Brain microvascular endothelial cell (primary cell): Measurements from ENCODE around the gene POLR2L.

ENCODE experiments used
- DNase-seq: peaks from one replicate; pipeline ENCODE4 v3.0.0-alpha.2; 2020
- H3K27ac ChIP-seq: fragments of 250-450 bp; sonication (Bioruptor Pico); 2 replicates; pipeline ENCODE4 v1.5.1; 2020; ENCODE audit warnings: mild to moderate bottlenecking, moderate library complexity
- H3K27me3 ChIP-seq: fragments of 250-450 bp; sonication (Bioruptor Pico); replicated peaks from 2 replicates; pipeline ENCODE4 v1.5.1; 2020; ENCODE audit warnings: mild to moderate bottlenecking
- H3K36me3 ChIP-seq: fragments of 250-450 bp; sonication (Bioruptor Pico); replicated peaks from 2 replicates; pipeline ENCODE4 v1.5.1; 2020; ENCODE audit warnings: mild to moderate bottlenecking
- H3K4me3 ChIP-seq: 2 replicates; pipeline ENCODE4 v1.5.1; 2011; ENCODE audit warnings: low read depth, mild to moderate bottlenecking, control low read depth, low read length, moderate library complexity
- CTCF ChIP-seq: IDR thresholded peaks from 2 replicates; pipeline ENCODE4 v1.5.1; 2011; ENCODE audit warnings: low read depth, mild to moderate bottlenecking, moderate library complexity, low read length, control low read depth, inconsistent platforms; ENCODE audit errors: missing control alignments
- in situ Hi-C: cut with HindIII; loops from 2 replicates; pipeline ENCODE4 v1.10.0; 2017; ENCODE audit warnings: low sequenced_read_pairs, low pct_ligation_motif_present

Gene POLR2L

GRCh38 chr11:877565-877964 lies 35.2 kb upstream of the POLR2L start:
- DNase-seq = no peak
- in situ Hi-C loops = no loop called here
- Histone ChIP-seq H3K27me3 (no peaks in the 10 kb centered on the region), H3K27ac (no peak overlapping the region), H3K4me3 (no peak overlapping the region), H3K36me3 (no peaks in the 10 kb centered on the region)
- TF ChIP-seq CTCF = no peak

- Histone ChIP-seq H3K4me3 (no peak overlapping the region), H3K36me3 (no peaks in the 10 kb centered on the region), H3K27ac (no peak overlapping the region), H3K27me3 (no peaks in the 10 kb centered on the region)
- TF ChIP-seq CTCF = no peak
- in situ Hi-C loops = no loop called here
- DNase-seq = no peak
Measured at GRCh38 chr11:876545-876944, 34.2 kb upstream of the POLR2L start.

- H3K4me3 ChIP-seq = no peak overlapping the region
- H3K36me3 ChIP-seq = no peaks in the 10 kb centered on the region
- no peak for DNase-seq
- no peak overlapping the region for H3K27ac ChIP-seq
- in situ Hi-C loops = no loop called here
- TF ChIP-seq CTCF = no peak
- no peaks in the 10 kb centered on the region for H3K27me3 ChIP-seq
Measured at GRCh38 chr11:875769-876301, 33.5 kb upstream of the POLR2L start.

GRCh38 chr11:875203-875602 lies 32.9 kb upstream of the POLR2L start:
- H3K27me3 ChIP-seq = no peaks in the 10 kb centered on the region
- no peak overlapping the region for H3K4me3 ChIP-seq
- in situ Hi-C loops = no loop called here
- DNase-seq = no peak
- no peak for TF ChIP-seq CTCF
- H3K36me3 ChIP-seq = no peaks in the 10 kb centered on the region
- H3K27ac ChIP-seq = no peak overlapping the region

GRCh38 chr11:873706-874105 lies 31.4 kb upstream of the POLR2L start:
- in situ Hi-C loops = no loop called here
- Histone ChIP-seq H3K27ac (no peak overlapping the region), H3K27me3 (no peaks in the 10 kb centered on the region), H3K36me3 (no peaks in the 10 kb centered on the region), H3K4me3 (no peak overlapping the region)
- TF ChIP-seq CTCF = no peak
- DNase-seq = no peak

GRCh38 chr11:872799-873198 lies 30.5 kb upstream of the POLR2L start:
- in situ Hi-C loops = no loop called here
- no peak overlapping the region for H3K27ac ChIP-seq
- H3K36me3 ChIP-seq = no peaks in the 10 kb centered on the region
- no peak for TF ChIP-seq CTCF
- no peak for DNase-seq
- H3K27me3 ChIP-seq = no peaks in the 10 kb centered on the region
- no peak overlapping the region for H3K4me3 ChIP-seq
